GM10266 (cell line): ENCODE results near the gene MPRIP.

Experiments
- DNase-seq: peaks from one replicate; pipeline ENCODE4 v3.0.0; 2012; ENCODE audit errors: extremely low spot score
- CTCF ChIP-seq: IDR thresholded peaks from 2 replicates; pipeline ENCODE4 v1.5.1; 2012; ENCODE audit warnings: mild to moderate bottlenecking, low read depth; ENCODE audit not compliant: control insufficient read depth, insufficient read depth; ENCODE audit errors: missing control alignments

MPRIP gene

DNA sequence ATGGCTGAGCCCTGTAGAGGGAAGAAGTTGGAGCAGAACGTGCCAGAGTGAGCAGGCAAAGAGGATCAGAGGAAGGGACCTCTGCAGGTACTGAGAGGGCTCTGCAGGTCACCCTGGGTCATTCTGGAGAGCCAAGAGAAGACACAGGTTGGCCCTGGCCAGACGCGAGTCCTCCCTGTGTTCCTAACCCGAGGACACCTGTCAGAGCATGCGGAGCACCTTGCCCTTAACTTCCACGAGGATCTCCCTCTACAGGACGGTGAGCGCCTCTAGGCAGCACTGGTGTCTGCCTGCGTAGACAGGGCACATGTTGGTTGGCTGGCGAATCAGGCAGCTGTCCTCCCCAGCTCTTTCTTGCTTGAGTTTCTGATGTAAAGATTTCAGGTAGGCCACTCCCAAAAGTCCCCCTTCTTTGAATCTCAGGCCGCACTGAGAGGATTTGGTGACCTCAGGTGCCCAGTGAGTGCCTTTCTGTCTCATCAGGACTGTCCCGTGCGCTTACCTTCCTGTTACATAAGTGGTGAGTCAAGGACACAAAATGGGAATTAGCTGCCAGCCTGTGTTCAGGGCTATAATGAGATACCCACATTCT, 45.3 kb downstream of the MPRIP start:
- TF ChIP-seq CTCF = no peak
- no peak for DNase-seq

DNA sequence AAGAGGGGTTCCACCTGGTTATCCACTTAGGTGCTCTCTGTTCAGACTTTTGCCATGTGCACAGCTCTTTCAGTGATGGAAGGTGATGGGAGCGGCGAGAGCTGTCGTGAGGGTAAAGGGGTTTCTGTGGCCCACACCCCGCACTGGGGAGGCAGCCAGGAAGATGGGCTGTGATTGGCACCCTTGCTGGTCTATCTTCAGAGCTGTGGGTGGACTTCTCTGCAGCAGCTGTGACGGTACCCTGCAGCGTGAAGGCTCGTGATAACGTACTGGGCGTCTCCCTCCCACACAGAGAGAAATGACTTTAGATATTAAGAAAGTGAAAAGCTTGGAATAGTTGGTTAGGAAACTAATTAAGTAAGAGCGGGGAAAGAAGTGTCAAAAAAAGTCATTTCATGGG, 45.8 kb downstream of the MPRIP start:
- no peak for DNase-seq
- TF ChIP-seq CTCF = no peak

- TF ChIP-seq CTCF = no peak
Measured at GRCh38 chr17:17088541-17089525, 46.6 kb downstream of the MPRIP start.

DNA sequence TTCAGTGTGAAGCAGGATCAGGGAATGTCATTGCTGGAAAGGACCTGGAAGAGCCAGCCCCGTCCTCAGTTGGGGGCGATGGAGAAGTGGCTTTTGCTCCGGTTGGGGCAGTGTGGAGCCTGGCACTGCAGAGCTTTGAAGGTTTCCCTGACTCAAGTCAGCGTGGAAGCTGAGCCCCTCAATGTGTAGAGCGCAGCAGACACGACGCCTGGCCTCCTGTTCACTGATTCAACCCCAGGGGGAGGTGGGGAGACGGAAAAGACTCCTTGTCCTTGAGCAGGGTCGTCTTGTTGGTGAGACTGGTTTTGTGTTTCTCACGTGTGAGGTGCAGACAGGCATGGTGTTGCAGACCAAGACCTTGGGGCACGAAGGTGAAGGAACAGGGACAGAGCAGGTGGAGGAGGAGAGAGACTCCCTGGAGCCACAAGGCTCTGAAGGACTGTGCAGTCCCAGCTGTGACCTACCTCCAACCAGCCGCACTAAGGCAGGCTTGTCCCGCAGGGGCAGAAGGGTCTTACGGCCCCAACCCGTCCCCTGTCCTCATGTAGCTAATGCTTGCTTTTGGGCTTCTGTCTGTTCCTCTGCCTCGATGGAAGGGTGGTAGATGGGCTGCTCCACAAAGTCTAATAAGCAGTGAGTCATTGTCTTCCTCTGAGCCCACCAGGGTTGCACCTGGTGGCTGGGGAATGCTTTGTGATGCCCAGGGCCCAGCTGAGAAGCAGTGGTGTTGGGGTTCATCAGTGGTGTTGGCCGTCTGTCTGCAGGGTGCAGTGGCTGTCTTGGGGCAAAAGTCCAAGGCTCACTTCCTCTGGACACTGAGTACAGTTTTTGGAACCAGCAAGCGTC, 47.8 kb downstream of the MPRIP start:
- DNase-seq = no peak
- no peak for TF ChIP-seq CTCF

More at GRCh38 chr17:17088541-17089525, 46.6 kb downstream of the MPRIP start:
- no peak for DNase-seq

DNA sequence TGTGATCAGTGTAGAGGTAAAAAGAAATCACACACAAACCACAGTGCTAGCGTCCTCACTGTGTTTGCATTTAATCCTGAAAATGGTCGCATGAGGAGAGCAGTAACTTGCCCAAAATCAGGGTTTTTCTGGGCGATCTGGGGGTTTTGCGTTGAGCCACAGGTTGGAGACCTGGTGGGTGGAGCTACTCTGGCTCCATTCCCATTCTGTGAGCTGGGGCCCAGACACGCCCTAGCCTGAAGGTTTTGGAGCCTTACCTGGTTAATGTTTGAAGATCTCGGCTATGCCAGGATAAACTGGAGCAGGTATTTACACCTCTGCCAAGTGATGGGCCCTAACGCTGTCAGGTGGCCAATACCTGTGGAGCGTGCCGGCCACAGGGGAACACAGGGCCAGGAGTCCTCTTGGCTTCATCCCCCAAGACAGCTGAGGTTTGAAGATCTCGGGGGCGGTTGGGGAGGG, 48.4 kb downstream of the MPRIP start:
- no peak for DNase-seq
- no peak for TF ChIP-seq CTCF

DNA sequence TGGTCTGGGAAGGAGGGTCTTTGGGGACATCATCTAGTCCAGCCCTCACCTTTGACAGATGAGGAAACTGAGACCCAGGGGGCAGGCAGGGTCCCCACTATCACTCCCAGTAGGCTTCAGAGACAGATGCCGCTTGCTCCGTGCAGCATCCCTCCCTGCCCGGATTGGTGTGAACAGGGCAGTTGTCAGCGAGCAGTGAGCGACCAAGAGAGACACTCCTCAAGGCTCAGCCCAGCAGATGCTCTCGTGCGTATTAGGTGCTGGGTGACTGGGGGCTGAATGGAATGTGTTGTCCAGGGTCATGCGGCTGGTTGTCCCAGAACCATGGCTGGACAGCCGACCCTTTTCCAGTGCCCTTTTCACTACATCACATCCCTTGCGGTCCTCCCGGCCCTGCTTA, 49.0 kb downstream of the MPRIP start:
- TF ChIP-seq CTCF = no peak
- no peak for DNase-seq
